Upper lobe of right lung (tissue), 1 donor: ENCODE results near the gene FBXO40. TPM values are rescaled to one million over a fixed set of nuclear protein-coding genes. Genes with fewer than 3 reads are reported as not detected.
"Not testable (repeated sequence)": the region's sequence is repeated elsewhere in the genome, so short reads cannot be mapped to it uniquely, and the experiment has no call there.

ENCODE experiments used
- ATAC-seq: fragments of 200-7000 bp; cut with Tn5 transposase; one replicate; pipeline ENCODE4 v1.9.1; 2020; ENCODE audit warnings: mild to moderate bottlenecking, moderate library complexity
- DNase-seq: peaks from one replicate; pipeline ENCODE4 v3.0.0-alpha.2; 2020
- H3K27ac ChIP-seq: fragments of 200-600 bp; one replicate; pipeline ENCODE4 v1.8.0; 2022
- H3K27me3 ChIP-seq: fragments of 200-600 bp; one replicate; pipeline ENCODE4 v1.8.0; 2022; ENCODE audit warnings: mild to moderate bottlenecking
- H3K36me3 ChIP-seq: fragments of 200-600 bp; one replicate; pipeline ENCODE4 v1.8.0; 2022
- H3K4me1 ChIP-seq: fragments of 200-600 bp; one replicate; pipeline ENCODE4 v1.8.0; 2022
- H3K4me3 ChIP-seq: fragments of 200-600 bp; one replicate; pipeline ENCODE4 v1.8.0; 2022; ENCODE audit warnings: mild to moderate bottlenecking
- H3K9me3 ChIP-seq: fragments of 200-600 bp; one replicate; pipeline ENCODE4 v1.8.0; 2022
- CTCF ChIP-seq: fragments of 200-600 bp; IDR thresholded peaks from one replicate; pipeline ENCODE4 v1.8.0; 2022; ENCODE audit warnings: antibody characterized with exemption
- intact Hi-C: fragments of 100-400 bp; cut with DNase I; formaldehyde crosslinking; loops from one replicate; pipeline ENCODE4 v1.11.0; 2022
- total RNA-seq: library from RNA; stranded (reverse); fragmentation: NEBNext Ultra II Directional; extraction: Animal tissue kit (Norgen Biotek cat#: 25700); gene quantifications from one replicate; pipeline ENCODE4 v1.2.1, GENCODE V29; 2021
- donor health status: DM: no; HTN: yes; CAD: no; lungs with severe emphysema.

The FBXO40 gene
- total RNA-seq, 1 donor from 2014 or later = 0.09 TPM

- intact Hi-C loops = no loop called here
- no peak for DNase-seq
- Histone ChIP-seq H3K4me1 (no peaks in the 10 kb centered on the region), H3K9me3 (no peaks in the 10 kb centered on the region), H3K36me3 (no peaks in the 10 kb centered on the region), H3K27ac (no peak overlapping the region), H3K4me3 (no peak overlapping the region), H3K27me3 (no peaks in the 10 kb centered on the region)
- no peak for ATAC-seq
- TF ChIP-seq CTCF = no peak
Measured at GRCh38 chr3:121584418-121584817, 8.8 kb upstream of the FBXO40 start.

GRCh38 chr3:121593806-121594205, 627 bp downstream of the FBXO40 start:
- ATAC-seq, H3K27me3 ChIP-seq, H3K27ac ChIP-seq, H3K9me3 ChIP-seq, H3K36me3 ChIP-seq, intact Hi-C loops, DNase-seq, H3K4me1 ChIP-seq, H3K4me3 ChIP-seq: not testable (repeated sequence)

- no peak for TF ChIP-seq CTCF
- intact Hi-C loops = no loop called here
- Histone ChIP-seq H3K9me3 (no peaks in the 10 kb centered on the region), H3K27me3 (no peaks in the 10 kb centered on the region), H3K36me3 (no peaks in the 10 kb centered on the region), H3K27ac (no peak overlapping the region), H3K4me1 (no peaks in the 10 kb centered on the region), H3K4me3 (no peak overlapping the region)
- ATAC-seq (no peak), DNase-seq (no peak)
Measured at GRCh38 chr3:121594850-121595249, 1.7 kb downstream of the FBXO40 start.

GRCh38 chr3:121595765-121596406, 2.7 kb downstream of the FBXO40 start:
- no peaks in the 10 kb centered on the region for H3K9me3 ChIP-seq
- DNase-seq = no peak
- H3K27ac ChIP-seq = no peak overlapping the region
- no peak for ATAC-seq
- no peaks in the 10 kb centered on the region for H3K36me3 ChIP-seq
- H3K4me3 ChIP-seq = no peak overlapping the region
- no peaks in the 10 kb centered on the region for H3K27me3 ChIP-seq
- no peak for TF ChIP-seq CTCF
- H3K4me1 ChIP-seq = no peaks in the 10 kb centered on the region
- intact Hi-C loops = no loop called here

- Histone ChIP-seq H3K27me3 (no peaks in the 10 kb centered on the region), H3K27ac (no peak overlapping the region), H3K4me3 (no peak overlapping the region), H3K36me3 (no peaks in the 10 kb centered on the region), H3K9me3 (no peaks in the 10 kb centered on the region), H3K4me1 (no peaks in the 10 kb centered on the region)
- no peak for TF ChIP-seq CTCF
- no peak for ATAC-seq
- intact Hi-C loops = no loop called here
- no peak for DNase-seq
Measured at GRCh38 chr3:121598564-121598963, 5.4 kb downstream of the FBXO40 start.

- ATAC-seq, H3K36me3 ChIP-seq, intact Hi-C loops, DNase-seq, H3K27me3 ChIP-seq, H3K27ac ChIP-seq, H3K4me3 ChIP-seq, H3K4me1 ChIP-seq, H3K9me3 ChIP-seq: not testable (repeated sequence)
Measured at GRCh38 chr3:121599900-121600299, 6.7 kb downstream of the FBXO40 start.
